Activated CD4-positive, alpha-beta T cell treated with anti-CD3 and anti-CD28 coated beads, Interleukin-2, amount 10 ng/mL, durations not matched to agents 7 days and 5 days (primary cell): ENCODE data around the gene BTNL8. TPM values are rescaled to one million over a fixed set of nuclear protein-coding genes. Genes with fewer than 3 reads are reported as not detected.

ENCODE experiments used
- CTCF ChIA-PET: fragments of 350-600 bp; sonication (Branson Sonifier 250); formaldehyde crosslinking; loops from one replicate; lab custom pipeline; 2021; ENCODE audit warnings: antibody characterized with exemption; lab: Charles Lee
- POLR2A ChIA-PET: fragments of 350-600 bp; sonication (Branson Sonifier 250); formaldehyde crosslinking; loops from one replicate; lab custom pipeline; 2021; ENCODE audit warnings: antibody characterized with exemption; lab: Charles Lee
- DNase-seq: peaks from one replicate; pipeline ENCODE4 v3.0.0-alpha.2; 2020
- H3K27ac Mint-ChIP-seq: one replicate; pipeline ENCODE4 v1.8.0; 2021; ENCODE audit warnings: mild to moderate bottlenecking, moderate library complexity, mixed read lengths
- H3K27me3 Mint-ChIP-seq: one replicate; pipeline ENCODE4 v1.8.0; 2021; ENCODE audit warnings: mixed read lengths
- H3K36me3 Mint-ChIP-seq: one replicate; pipeline ENCODE4 v1.8.0; 2021; ENCODE audit warnings: low read depth, mixed read lengths
- H3K4me1 Mint-ChIP-seq: one replicate; pipeline ENCODE4 v1.8.0; 2021; ENCODE audit warnings: mixed read lengths
- H3K4me3 Mint-ChIP-seq: one replicate; pipeline ENCODE4 v1.8.0; 2021; ENCODE audit warnings: mild to moderate bottlenecking, moderate library complexity, mixed read lengths
- H3K9me3 Mint-ChIP-seq: one replicate; pipeline ENCODE4 v1.8.0; 2021; ENCODE audit warnings: mixed read lengths
- total RNA-seq, 2 experiments: library from RNA; stranded (reverse); gene quantifications; one replicate each; pipeline ENCODE4 v1.2.3, GENCODE V29; 2021

Gene BTNL8
- total RNA-seq, 2 experiments from 2014 or later = not detected

- DNase-seq = no peak
- H3K27me3 Mint-ChIP-seq = peaks cover 32% of the 10 kb centered on the region
- ChIA-PET CTCF (no interaction called here), POLR2A (no interaction called here)
- no peak overlapping the region for H3K4me3 Mint-ChIP-seq
- no peaks in the 10 kb centered on the region for H3K9me3 Mint-ChIP-seq
- H3K27ac Mint-ChIP-seq = no peak overlapping the region
- H3K4me1 Mint-ChIP-seq = no peaks in the 10 kb centered on the region
- H3K36me3 Mint-ChIP-seq = no peaks in the 10 kb centered on the region
Observed at GRCh38 chr5:180982008-180982741, 83.2 kb downstream of the BTNL8 start.

- no peak for DNase-seq
- H3K4me3 Mint-ChIP-seq = no peak overlapping the region
- POLR2A ChIA-PET = no interaction called here
- H3K4me1 Mint-ChIP-seq = no peaks in the 10 kb centered on the region
- no peak overlapping the region for H3K27ac Mint-ChIP-seq
- H3K9me3 Mint-ChIP-seq = no peaks in the 10 kb centered on the region
- CTCF ChIA-PET = no interaction called here
- H3K36me3 Mint-ChIP-seq = no peaks in the 10 kb centered on the region
- peaks cover 25% of the 10 kb centered on the region for H3K27me3 Mint-ChIP-seq
Observed at GRCh38 chr5:180988016-180988415, 89.1 kb downstream of the BTNL8 start.

- H3K4me1 Mint-ChIP-seq = no peaks in the 10 kb centered on the region
- no peak within 1 kb of the TSS for H3K27ac Mint-ChIP-seq
- H3K4me3 Mint-ChIP-seq = no peak within 1 kb of the TSS
- ChIA-PET CTCF (no interaction called here), POLR2A (no interaction called here)
- H3K27me3 Mint-ChIP-seq = peaks cover 22% of the 10 kb centered on the region
- no peaks in the 10 kb centered on the region for H3K36me3 Mint-ChIP-seq
- no peaks in the 10 kb centered on the region for H3K9me3 Mint-ChIP-seq
- DNase-seq = no peak
Observed at GRCh38 chr5:180988592-180988991, 89.6 kb downstream of the BTNL8 start, which contains the start of gene BTNL3. BTNL3 (plus strand) TSS chr5:180988846; CDS start chr5:180989029, 183 bp downstream.

GRCh38 chr5:180990086-180990881, 91.3 kb downstream of the BTNL8 start:
- Mint-ChIP-seq H3K36me3 (no peaks in the 10 kb centered on the region), H3K4me3 (no peak overlapping the region), H3K9me3 (no peaks in the 10 kb centered on the region), H3K27me3 (peaks cover 13% of the 10 kb centered on the region), H3K27ac (no peak overlapping the region), H3K4me1 (no peaks in the 10 kb centered on the region)
- POLR2A ChIA-PET = no interaction called here
- no peak for DNase-seq
- CTCF ChIA-PET = no interaction called here

- CTCF ChIA-PET = no interaction called here
Observed at GRCh38 chr5:180990882-180991242, 91.9 kb downstream of the BTNL8 start.

More at GRCh38 chr5:180990882-180991242, 91.9 kb downstream of the BTNL8 start:
- H3K9me3 Mint-ChIP-seq = no peaks in the 10 kb centered on the region
- POLR2A ChIA-PET = no interaction called here
- peaks cover 8% of the 10 kb centered on the region for H3K27me3 Mint-ChIP-seq
- no peak for DNase-seq
- H3K4me1 Mint-ChIP-seq = no peaks in the 10 kb centered on the region
- H3K4me3 Mint-ChIP-seq = no peak overlapping the region
- no peak overlapping the region for H3K27ac Mint-ChIP-seq
- no peaks in the 10 kb centered on the region for H3K36me3 Mint-ChIP-seq

Other genes with a start within 250 kb of the BTNL8 start
- under 1 TPM; 0.25 TPM for gene FLT4, start 249.6 kb upstream of the BTNL8 start, total RNA-seq
- gene OR2Y1, start 159.1 kb upstream of the BTNL8 start, total RNA-seq = not detected
- 100 to 1,000 TPM; 136 to 152 TPM for gene MGAT1, start 96.4 kb upstream of the BTNL8 start, total RNA-seq
- gene ZFP62, start 37.9 kb upstream of the BTNL8 start, total RNA-seq = 10 to 100 TPM; 35.6 to 36.5 TPM
- gene BTNL3, start 89.7 kb downstream of the BTNL8 start, total RNA-seq = not detected
- gene BTNL9, start 141.1 kb downstream of the BTNL8 start, total RNA-seq = not detected
- gene OR2V1, start 232.0 kb downstream of the BTNL8 start, total RNA-seq = not detected
- not detected for gene OR2V2, start 248.4 kb downstream of the BTNL8 start, total RNA-seq